ENCODE results near the gene CNIH3. TPM values are rescaled to one million over a fixed set of nuclear protein-coding genes. Genes with fewer than 3 reads are reported as not detected.

The CNIH3 gene
- total RNA-seq, 4 donors from 2014 or later, result not detected

DNA sequence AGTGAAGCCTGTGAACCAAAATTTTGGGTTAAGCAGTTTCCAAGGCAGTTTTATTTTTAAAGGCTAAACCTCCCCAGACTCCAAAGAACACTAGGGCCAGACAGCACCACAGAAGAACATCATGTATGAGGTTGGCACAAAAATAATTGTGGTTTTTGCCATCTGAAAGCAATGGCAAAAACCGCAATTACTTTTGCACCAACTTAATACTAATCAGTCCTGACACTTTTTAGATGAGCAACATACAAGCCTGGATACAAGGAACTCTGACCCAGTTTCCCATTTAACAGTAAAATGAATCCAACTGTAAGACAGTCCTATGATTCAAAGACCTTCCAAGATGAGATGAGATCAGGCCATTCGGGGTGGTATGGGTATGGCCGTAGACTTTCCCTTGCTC, 46.8 kb downstream of the CNIH3 start:
- no peaks in the 10 kb centered on the region for H3K36me3 ChIP-seq
- H3K4me3 ChIP-seq, result no peak overlapping the region
- no peaks in the 10 kb centered on the region for H3K4me1 ChIP-seq
- no peak for TF ChIP-seq POLR2A (IDR thresholded peaks at IDR 0.05)
- TF ChIP-seq, protein P1, sequence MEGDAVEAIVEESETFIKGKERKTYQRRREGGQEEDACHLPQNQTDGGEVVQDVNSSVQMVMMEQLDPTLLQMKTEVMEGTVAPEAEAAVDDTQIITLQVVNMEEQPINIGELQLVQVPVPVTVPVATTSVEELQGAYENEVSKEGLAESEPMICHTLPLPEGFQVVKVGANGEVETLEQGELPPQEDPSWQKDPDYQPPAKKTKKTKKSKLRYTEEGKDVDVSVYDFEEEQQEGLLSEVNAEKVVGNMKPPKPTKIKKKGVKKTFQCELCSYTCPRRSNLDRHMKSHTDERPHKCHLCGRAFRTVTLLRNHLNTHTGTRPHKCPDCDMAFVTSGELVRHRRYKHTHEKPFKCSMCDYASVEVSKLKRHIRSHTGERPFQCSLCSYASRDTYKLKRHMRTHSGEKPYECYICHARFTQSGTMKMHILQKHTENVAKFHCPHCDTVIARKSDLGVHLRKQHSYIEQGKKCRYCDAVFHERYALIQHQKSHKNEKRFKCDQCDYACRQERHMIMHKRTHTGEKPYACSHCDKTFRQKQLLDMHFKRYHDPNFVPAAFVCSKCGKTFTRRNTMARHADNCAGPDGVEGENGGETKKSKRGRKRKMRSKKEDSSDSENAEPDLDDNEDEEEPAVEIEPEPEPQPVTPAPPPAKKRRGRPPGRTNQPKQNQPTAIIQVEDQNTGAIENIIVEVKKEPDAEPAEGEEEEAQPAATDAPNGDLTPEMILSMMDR (IDR thresholded peaks at IDR 0.05), result no peak
- DNase-seq, result no peak
- no peak overlapping the region for H3K27ac ChIP-seq
- H3K9me3 ChIP-seq, result no peaks in the 10 kb centered on the region
- H3K27me3 ChIP-seq, result no peaks in the 10 kb centered on the region

DNA sequence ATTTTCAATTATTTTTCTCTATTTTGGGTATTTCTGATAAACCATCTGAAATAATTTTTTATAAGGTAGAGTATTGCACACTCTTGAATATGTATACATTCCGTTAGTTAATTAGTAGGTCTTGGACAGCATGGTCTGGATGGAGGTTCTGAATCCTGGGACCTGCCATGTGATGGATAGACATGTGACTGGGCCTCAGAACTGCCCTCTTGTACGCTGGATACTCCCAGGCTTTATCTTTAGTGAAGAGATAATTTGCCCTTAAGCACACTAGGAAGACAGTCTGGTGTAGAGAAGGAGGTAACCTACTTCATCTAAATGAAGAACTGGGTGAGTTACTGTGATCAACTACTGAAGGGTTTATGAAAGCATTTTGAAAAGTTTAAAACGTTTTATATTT, 48.9 kb downstream of the CNIH3 start:
- Histone ChIP-seq H3K36me3 (no peaks in the 10 kb centered on the region), H3K27ac (no peak overlapping the region), H3K4me3 (no peak overlapping the region), H3K9me3 (no peaks in the 10 kb centered on the region), H3K4me1 (no peaks in the 10 kb centered on the region), H3K27me3 (no peaks in the 10 kb centered on the region)
- no peak for DNase-seq
- TF ChIP-seq, protein P1 (IDR thresholded peaks at IDR 0.05), result no peak
- TF ChIP-seq POLR2A (IDR thresholded peaks at IDR 0.05), result no peak

GRCh38 chr1:224666078-224666477, 50.0 kb downstream of the CNIH3 start:
- Histone ChIP-seq H3K4me3 (no peak overlapping the region), H3K4me1 (no peaks in the 10 kb centered on the region), H3K27me3 (no peaks in the 10 kb centered on the region), H3K27ac (no peak overlapping the region), H3K9me3 (no peaks in the 10 kb centered on the region), H3K36me3 (no peaks in the 10 kb centered on the region)
- DNase-seq, result no peak
- no peak for TF ChIP-seq POLR2A (IDR thresholded peaks at IDR 0.05)
- TF ChIP-seq, protein P1 (IDR thresholded peaks at IDR 0.05), result no peak

DNA sequence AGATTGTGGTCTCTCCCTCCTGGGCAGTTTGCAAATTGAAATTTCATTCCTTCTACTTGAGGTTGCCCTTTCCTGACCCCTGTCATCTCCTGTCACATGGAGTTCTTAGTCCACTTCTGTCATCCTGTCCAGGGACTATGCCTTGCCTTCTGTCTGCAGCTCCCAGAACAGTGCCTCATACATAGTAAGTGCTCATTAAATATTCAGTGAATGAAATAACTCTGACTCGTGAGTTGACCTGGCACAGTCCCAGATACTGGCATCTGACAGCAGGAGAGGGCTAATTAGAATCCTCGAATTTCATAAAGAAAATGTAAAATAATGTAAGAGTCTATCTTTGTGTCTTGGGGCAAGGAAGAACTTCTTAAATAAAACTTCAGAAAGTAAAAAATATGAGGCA, 50.8 kb downstream of the CNIH3 start:
- Histone ChIP-seq H3K27me3 (no peaks in the 10 kb centered on the region), H3K36me3 (no peaks in the 10 kb centered on the region), H3K4me1 (no peaks in the 10 kb centered on the region), H3K27ac (no peak overlapping the region), H3K9me3 (no peaks in the 10 kb centered on the region), H3K4me3 (no peak overlapping the region)
- TF ChIP-seq POLR2A (IDR thresholded peaks at IDR 0.05), result no peak
- TF ChIP-seq, protein P1 (IDR thresholded peaks at IDR 0.05), result no peak
- no peak for DNase-seq

- Histone ChIP-seq H3K27me3 (no peaks in the 10 kb centered on the region), H3K27ac (no peak overlapping the region), H3K4me1 (no peaks in the 10 kb centered on the region), H3K36me3 (no peaks in the 10 kb centered on the region), H3K4me3 (no peak overlapping the region), H3K9me3 (no peaks in the 10 kb centered on the region)
- TF ChIP-seq, protein P1 (IDR thresholded peaks at IDR 0.05), result no peak
- TF ChIP-seq POLR2A (IDR thresholded peaks at IDR 0.05), result no peak
- no peak for DNase-seq
Measured at GRCh38 chr1:224668984-224669383, 52.9 kb downstream of the CNIH3 start.

- H3K9me3 ChIP-seq, result no peaks in the 10 kb centered on the region
- H3K36me3 ChIP-seq, result no peaks in the 10 kb centered on the region
- no peaks in the 10 kb centered on the region for H3K4me1 ChIP-seq
- H3K4me3 ChIP-seq, result no peak overlapping the region
- no peak for DNase-seq
- TF ChIP-seq, protein P1 (IDR thresholded peaks at IDR 0.05), result no peak
- no peak for TF ChIP-seq POLR2A (IDR thresholded peaks at IDR 0.05)
- H3K27me3 ChIP-seq, result no peaks in the 10 kb centered on the region
- H3K27ac ChIP-seq, result no peak overlapping the region
Measured at GRCh38 chr1:224669403-224669802, 53.3 kb downstream of the CNIH3 start.
